HepG2 (cell line): ENCODE data around the gene IL17C. TPM values are rescaled to one million over a fixed set of nuclear protein-coding genes. Genes with fewer than 3 reads are reported as not detected.
A peak's percentile ranks its signal among the peaks of the same experiment; 100 is the strongest.

Experiments used
- HMGA1 ChIP-seq: sonication (generic); formaldehyde crosslinking; conservative IDR thresholded peaks from 2 replicates; pipeline ENCODE4 v1.4.0; 2020; ENCODE audit warnings: missing genetic modification reagents
- RARA ChIP-seq: IDR thresholded peaks from 2 replicates; pipeline ENCODE4 v1.6.1; 2016; ENCODE audit warnings: missing genetic modification reagents, missing compliant biosample characterization
- SNRNP70 ChIP-seq: fragments of 200-400 bp; formaldehyde crosslinking; IDR thresholded peaks from 2 replicates; pipeline ENCODE4 v1.6.1; 2017; ENCODE audit warnings: mild to moderate bottlenecking, low read depth, low read length, moderate library complexity
- ZBTB1 ChIP-seq: sonication (generic); formaldehyde crosslinking; IDR thresholded peaks from 2 replicates; pipeline ENCODE4 v1.4.0; 2020; ENCODE audit warnings: missing genetic modification reagents, borderline replicate concordance
- ZNF292 ChIP-seq: sonication (generic); formaldehyde crosslinking; IDR thresholded peaks from 2 replicates; pipeline ENCODE4 v1.8.1; 2022; ENCODE audit warnings: mild to moderate bottlenecking, low read depth, missing genetic modification reagents, borderline replicate concordance
- polyA plus RNA-seq, 8 experiments: library from polyadenylated mRNA; depleted of rRNA in 3 of 8; stranded (reverse) in 7 of 8; unstranded in 1 of 8; fragments of >200 nt; fragmentation: Illumina TruSeq in 4 of 8; extraction: Trizol in 4 of 8; gene quantifications; 2 replicates each; pipeline versions ENCODE4 v1.2.1 to v1.2.3, GENCODE V29; 2011 to 2016; ENCODE audit warnings: low read depth in 4 of 8, missing spikeins in 1 of 8, mixed read lengths in 1 of 8; ENCODE audit not compliant: insufficient read depth in 1 of 8
- total RNA-seq, 5 experiments: library from RNA; depleted of rRNA; stranded (reverse); fragments of >200 nt; fragmentation: Illumina TruSeq; extraction: Trizol; gene quantifications; 2 replicates each; pipeline ENCODE4 v1.2.3, GENCODE V29; 2016; ENCODE audit warnings: low read depth in 1 of 5
- TF ChIP-seq, protein P1 (sequence below): sonication (generic); formaldehyde crosslinking; IDR thresholded peaks from 2 replicates; pipeline ENCODE4 v1.4.0; 2020; ENCODE audit warnings: low read depth, mild to moderate bottlenecking, missing genetic modification reagents
- TF ChIP-seq, protein P2 (sequence below): sonication (generic); formaldehyde crosslinking; IDR thresholded peaks from 2 replicates; pipeline ENCODE4 v1.4.0; 2020; ENCODE audit warnings: missing genetic modification reagents
- TF ChIP-seq, protein P3 (sequence below): sonication (generic); formaldehyde crosslinking; IDR thresholded peaks from 2 replicates; pipeline ENCODE4 v1.4.0; 2020; ENCODE audit warnings: missing genetic modification reagents, borderline replicate concordance
- TF ChIP-seq, protein P4 (sequence below): sonication (generic); formaldehyde crosslinking; IDR thresholded peaks from 2 replicates; pipeline ENCODE4 v1.4.0; 2020; ENCODE audit warnings: mild to moderate bottlenecking, missing genetic modification reagents
- TF ChIP-seq, protein P5 (sequence below): sonication (generic); formaldehyde crosslinking; IDR thresholded peaks from 2 replicates; pipeline ENCODE4 v1.9.0; 2021; ENCODE audit warnings: missing genetic modification reagents, borderline replicate concordance

Gene IL17C
- total and polyA plus RNA-seq, 2 of the 13 experiments (the other 11 are each of a cell fraction or from before 2014, with no cell fraction given), result not detected

DNA sequence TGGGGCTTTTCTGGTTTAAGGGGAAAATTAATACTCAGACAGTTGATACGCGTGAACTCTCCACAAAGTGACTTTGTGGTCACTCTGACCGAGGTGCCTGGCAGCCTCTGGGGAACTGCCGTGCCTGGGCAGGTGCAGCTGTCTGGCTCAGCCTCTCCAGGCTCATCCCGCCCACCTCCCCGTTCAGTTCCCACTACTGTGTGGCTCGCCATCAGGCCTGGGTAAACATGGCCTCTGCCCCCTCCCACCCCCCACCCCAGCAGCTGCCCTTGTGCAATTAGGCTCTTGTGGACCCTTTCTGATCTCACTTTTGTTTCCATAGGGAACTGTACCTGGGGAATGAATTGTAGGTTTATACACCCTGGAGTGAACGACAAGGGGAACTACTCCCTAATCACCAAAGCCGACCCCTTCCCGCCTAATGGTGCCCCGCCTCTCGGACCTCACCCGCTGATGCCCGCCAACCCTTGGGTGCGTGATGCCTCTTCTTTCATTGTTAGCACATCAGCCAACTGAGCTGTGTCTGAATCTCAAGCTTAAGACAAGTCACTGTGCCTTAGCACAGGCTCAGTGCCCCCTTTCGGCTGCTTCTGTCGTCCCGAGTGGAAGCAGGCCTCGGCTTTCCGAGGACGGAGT, 40.4 kb upstream of the IL17C start (continued):
- TF ChIP-seq, protein P1, sequence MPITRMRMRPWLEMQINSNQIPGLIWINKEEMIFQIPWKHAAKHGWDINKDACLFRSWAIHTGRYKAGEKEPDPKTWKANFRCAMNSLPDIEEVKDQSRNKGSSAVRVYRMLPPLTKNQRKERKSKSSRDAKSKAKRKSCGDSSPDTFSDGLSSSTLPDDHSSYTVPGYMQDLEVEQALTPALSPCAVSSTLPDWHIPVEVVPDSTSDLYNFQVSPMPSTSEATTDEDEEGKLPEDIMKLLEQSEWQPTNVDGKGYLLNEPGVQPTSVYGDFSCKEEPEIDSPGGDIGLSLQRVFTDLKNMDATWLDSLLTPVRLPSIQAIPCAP (CRISPR knock-in tag), result no peak
- TF ChIP-seq, protein P2, sequence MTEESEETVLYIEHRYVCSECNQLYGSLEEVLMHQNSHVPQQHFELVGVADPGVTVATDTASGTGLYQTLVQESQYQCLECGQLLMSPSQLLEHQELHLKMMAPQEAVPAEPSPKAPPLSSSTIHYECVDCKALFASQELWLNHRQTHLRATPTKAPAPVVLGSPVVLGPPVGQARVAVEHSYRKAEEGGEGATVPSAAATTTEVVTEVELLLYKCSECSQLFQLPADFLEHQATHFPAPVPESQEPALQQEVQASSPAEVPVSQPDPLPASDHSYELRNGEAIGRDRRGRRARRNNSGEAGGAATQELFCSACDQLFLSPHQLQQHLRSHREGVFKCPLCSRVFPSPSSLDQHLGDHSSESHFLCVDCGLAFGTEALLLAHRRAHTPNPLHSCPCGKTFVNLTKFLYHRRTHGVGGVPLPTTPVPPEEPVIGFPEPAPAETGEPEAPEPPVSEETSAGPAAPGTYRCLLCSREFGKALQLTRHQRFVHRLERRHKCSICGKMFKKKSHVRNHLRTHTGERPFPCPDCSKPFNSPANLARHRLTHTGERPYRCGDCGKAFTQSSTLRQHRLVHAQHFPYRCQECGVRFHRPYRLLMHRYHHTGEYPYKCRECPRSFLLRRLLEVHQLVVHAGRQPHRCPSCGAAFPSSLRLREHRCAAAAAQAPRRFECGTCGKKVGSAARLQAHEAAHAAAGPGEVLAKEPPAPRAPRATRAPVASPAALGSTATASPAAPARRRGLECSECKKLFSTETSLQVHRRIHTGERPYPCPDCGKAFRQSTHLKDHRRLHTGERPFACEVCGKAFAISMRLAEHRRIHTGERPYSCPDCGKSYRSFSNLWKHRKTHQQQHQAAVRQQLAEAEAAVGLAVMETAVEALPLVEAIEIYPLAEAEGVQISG (CRISPR knock-in tag), result peak; percentile 71
- TF ChIP-seq, protein P3, sequence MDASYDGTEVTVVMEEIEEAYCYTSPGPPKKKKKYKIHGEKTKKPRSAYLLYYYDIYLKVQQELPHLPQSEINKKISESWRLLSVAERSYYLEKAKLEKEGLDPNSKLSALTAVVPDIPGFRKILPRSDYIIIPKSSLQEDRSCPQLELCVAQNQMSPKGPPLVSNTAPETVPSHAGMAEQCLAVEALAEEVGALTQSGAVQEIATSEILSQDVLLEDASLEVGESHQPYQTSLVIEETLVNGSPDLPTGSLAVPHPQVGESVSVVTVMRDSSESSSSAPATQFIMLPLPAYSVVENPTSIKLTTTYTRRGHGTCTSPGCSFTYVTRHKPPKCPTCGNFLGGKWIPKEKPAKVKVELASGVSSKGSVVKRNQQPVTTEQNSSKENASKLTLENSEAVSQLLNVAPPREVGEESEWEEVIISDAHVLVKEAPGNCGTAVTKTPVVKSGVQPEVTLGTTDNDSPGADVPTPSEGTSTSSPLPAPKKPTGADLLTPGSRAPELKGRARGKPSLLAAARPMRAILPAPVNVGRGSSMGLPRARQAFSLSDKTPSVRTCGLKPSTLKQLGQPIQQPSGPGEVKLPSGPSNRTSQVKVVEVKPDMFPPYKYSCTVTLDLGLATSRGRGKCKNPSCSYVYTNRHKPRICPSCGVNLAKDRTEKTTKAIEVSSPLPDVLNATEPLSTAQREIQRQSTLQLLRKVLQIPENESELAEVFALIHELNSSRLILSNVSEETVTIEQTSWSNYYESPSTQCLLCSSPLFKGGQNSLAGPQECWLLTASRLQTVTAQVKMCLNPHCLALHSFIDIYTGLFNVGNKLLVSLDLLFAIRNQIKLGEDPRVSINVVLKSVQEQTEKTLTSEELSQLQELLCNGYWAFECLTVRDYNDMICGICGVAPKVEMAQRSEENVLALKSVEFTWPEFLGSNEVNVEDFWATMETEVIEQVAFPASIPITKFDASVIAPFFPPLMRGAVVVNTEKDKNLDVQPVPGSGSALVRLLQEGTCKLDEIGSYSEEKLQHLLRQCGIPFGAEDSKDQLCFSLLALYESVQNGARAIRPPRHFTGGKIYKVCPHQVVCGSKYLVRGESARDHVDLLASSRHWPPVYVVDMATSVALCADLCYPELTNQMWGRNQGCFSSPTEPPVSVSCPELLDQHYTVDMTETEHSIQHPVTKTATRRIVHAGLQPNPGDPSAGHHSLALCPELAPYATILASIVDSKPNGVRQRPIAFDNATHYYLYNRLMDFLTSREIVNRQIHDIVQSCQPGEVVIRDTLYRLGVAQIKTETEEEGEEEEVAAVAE (CRISPR knock-in tag), result no peak
- TF ChIP-seq RARA (CRISPR knock-in tag) (no peak), ZNF292 (CRISPR knock-in tag) (peak; percentile 78; the same call in 1 of the 2 replicates), SNRNP70 (no peak), ZBTB1 (CRISPR knock-in tag) (no peak), HMGA1 (CRISPR knock-in tag) (no peak)
- TF ChIP-seq, protein P4, sequence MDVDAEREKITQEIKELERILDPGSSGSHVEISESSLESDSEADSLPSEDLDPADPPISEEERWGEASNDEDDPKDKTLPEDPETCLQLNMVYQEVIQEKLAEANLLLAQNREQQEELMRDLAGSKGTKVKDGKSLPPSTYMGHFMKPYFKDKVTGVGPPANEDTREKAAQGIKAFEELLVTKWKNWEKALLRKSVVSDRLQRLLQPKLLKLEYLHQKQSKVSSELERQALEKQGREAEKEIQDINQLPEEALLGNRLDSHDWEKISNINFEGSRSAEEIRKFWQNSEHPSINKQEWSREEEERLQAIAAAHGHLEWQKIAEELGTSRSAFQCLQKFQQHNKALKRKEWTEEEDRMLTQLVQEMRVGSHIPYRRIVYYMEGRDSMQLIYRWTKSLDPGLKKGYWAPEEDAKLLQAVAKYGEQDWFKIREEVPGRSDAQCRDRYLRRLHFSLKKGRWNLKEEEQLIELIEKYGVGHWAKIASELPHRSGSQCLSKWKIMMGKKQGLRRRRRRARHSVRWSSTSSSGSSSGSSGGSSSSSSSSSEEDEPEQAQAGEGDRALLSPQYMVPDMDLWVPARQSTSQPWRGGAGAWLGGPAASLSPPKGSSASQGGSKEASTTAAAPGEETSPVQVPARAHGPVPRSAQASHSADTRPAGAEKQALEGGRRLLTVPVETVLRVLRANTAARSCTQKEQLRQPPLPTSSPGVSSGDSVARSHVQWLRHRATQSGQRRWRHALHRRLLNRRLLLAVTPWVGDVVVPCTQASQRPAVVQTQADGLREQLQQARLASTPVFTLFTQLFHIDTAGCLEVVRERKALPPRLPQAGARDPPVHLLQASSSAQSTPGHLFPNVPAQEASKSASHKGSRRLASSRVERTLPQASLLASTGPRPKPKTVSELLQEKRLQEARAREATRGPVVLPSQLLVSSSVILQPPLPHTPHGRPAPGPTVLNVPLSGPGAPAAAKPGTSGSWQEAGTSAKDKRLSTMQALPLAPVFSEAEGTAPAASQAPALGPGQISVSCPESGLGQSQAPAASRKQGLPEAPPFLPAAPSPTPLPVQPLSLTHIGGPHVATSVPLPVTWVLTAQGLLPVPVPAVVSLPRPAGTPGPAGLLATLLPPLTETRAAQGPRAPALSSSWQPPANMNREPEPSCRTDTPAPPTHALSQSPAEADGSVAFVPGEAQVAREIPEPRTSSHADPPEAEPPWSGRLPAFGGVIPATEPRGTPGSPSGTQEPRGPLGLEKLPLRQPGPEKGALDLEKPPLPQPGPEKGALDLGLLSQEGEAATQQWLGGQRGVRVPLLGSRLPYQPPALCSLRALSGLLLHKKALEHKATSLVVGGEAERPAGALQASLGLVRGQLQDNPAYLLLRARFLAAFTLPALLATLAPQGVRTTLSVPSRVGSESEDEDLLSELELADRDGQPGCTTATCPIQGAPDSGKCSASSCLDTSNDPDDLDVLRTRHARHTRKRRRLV (CRISPR knock-in tag), result no peak
- TF ChIP-seq, protein P5, sequence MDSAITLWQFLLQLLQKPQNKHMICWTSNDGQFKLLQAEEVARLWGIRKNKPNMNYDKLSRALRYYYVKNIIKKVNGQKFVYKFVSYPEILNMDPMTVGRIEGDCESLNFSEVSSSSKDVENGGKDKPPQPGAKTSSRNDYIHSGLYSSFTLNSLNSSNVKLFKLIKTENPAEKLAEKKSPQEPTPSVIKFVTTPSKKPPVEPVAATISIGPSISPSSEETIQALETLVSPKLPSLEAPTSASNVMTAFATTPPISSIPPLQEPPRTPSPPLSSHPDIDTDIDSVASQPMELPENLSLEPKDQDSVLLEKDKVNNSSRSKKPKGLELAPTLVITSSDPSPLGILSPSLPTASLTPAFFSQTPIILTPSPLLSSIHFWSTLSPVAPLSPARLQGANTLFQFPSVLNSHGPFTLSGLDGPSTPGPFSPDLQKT (CRISPR knock-in tag), result no peak
